H1 (cell line): ENCODE results near the gene L3MBTL4. TPM values are rescaled to one million over a fixed set of nuclear protein-coding genes. Genes with fewer than 3 reads are reported as not detected.

ENCODE experiments used
- CTCF ChIA-PET: fragments of 300-600 bp; sonication (Branson Sonifier 250); formaldehyde crosslinking; loops from one replicate; lab custom pipeline; 2021; ENCODE audit not compliant: partially characterized antibody; lab: Charles Lee
- POLR2A ChIA-PET: fragments of 300-600 bp; sonication (Branson Sonifier 250); formaldehyde crosslinking; loops from one replicate; lab custom pipeline; 2021; ENCODE audit warnings: inconsistent platforms; ENCODE audit not compliant: partially characterized antibody; lab: Charles Lee
- DNase-seq, 2 experiments: peaks; one replicate each; pipeline versions ENCODE4 v3.0.0 to v3.0.0-alpha.2; 2010 to 2022; ENCODE audit warnings: low spot score in 2 of 2, low read depth in 1 of 2, mixed read lengths in 1 of 2
- FAIRE-seq: peaks from 2 replicates; lab custom pipeline; 2011; peaks lifted over from hg19 to GRCh38; lab: Jason Lieb, UNC
- H2AFZ ChIP-seq: 2 replicates; pipeline ENCODE4 v1.8.1; 2012; ENCODE audit warnings: low read length, inconsistent platforms
- H2AK5ac ChIP-seq: 2 replicates; pipeline ENCODE4 v1.6.1; 2013; ENCODE audit warnings: low read depth, low read length
- H2BK120ac ChIP-seq: replicated peaks from 2 replicates; pipeline ENCODE3; 2013; ENCODE audit warnings: low read depth, low read length, inconsistent platforms
- H2BK12ac ChIP-seq: 2 replicates; pipeline ENCODE4 v1.6.1; 2013; ENCODE audit warnings: low read depth, low read length
- H2BK15ac ChIP-seq: 2 replicates; pipeline ENCODE4 v1.6.1; 2013; ENCODE audit warnings: low read length
- H2BK20ac ChIP-seq: 2 replicates; pipeline ENCODE4 v1.6.1; 2013; ENCODE audit warnings: low read length
- H2BK5ac ChIP-seq: 2 replicates; pipeline ENCODE4 v1.6.1; 2013; ENCODE audit warnings: low read depth, low read length
- H3K14ac ChIP-seq: 2 replicates; pipeline ENCODE4 v1.6.1; 2013; ENCODE audit warnings: inconsistent platforms; ENCODE audit not compliant: insufficient read length
- H3K18ac ChIP-seq: 2 replicates; pipeline ENCODE4 v1.6.1; 2013; ENCODE audit warnings: low read length; ENCODE audit errors: extremely low read depth
- H3K23ac ChIP-seq: 2 replicates; pipeline ENCODE4 v1.6.1; 2013; ENCODE audit warnings: inconsistent platforms; ENCODE audit not compliant: insufficient read length
- H3K23me2 ChIP-seq: 2 replicates; pipeline ENCODE4 v1.6.1; 2013; ENCODE audit warnings: low read depth, low read length
- H3K27ac ChIP-seq: 2 replicates; pipeline ENCODE4 v1.6.1; 2011; ENCODE audit warnings: low read depth, low read length, inconsistent platforms
- H3K27me3 ChIP-seq, 4 experiments: replicated peaks in 1 of 4; 1 replicate in 1 of 4; 2 replicates in 3 of 4; pipeline versions ENCODE4 v1.6.1 to v1.8.1; 2011 to 2013; ENCODE audit warnings: low read length in 3 of 4, mild to moderate bottlenecking in 3 of 4, inconsistent platforms in 2 of 4, mixed read lengths in 2 of 4, moderate library complexity in 1 of 4; ENCODE audit not compliant: control insufficient read depth in 3 of 4, insufficient read depth in 3 of 4; ENCODE audit errors: extremely low read depth in 1 of 4
- H3K36me3 ChIP-seq, 4 experiments: 2 replicates each; pipeline versions ENCODE4 v1.6.1 to v1.8.1; 2011 to 2013; ENCODE audit warnings: mild to moderate bottlenecking in 4 of 4, low read length in 3 of 4, moderate library complexity in 2 of 4, control low read depth in 1 of 4, inconsistent platforms in 1 of 4; ENCODE audit not compliant: insufficient read depth in 4 of 4, control insufficient read depth in 2 of 4
- H3K4ac ChIP-seq: replicated peaks from 2 replicates; pipeline ENCODE3; 2013; ENCODE audit warnings: low read length, low read depth, mixed read lengths, inconsistent platforms; ENCODE audit not compliant: insufficient read length
- H3K4me1 ChIP-seq, 4 experiments: replicated peaks in 1 of 4; 1 replicate in 1 of 4; 2 replicates in 3 of 4; pipeline versions ENCODE4 v1.6.1 to v1.8.1; 2011 to 2013; ENCODE audit warnings: low read length in 3 of 4, inconsistent platforms in 2 of 4, mixed read lengths in 1 of 4; ENCODE audit not compliant: insufficient read depth in 4 of 4, control insufficient read depth in 3 of 4
- H3K4me2 ChIP-seq, 2 experiments: 2 replicates each; pipeline versions ENCODE4 v1.6.1 to v1.8.1; 2011 to 2013; ENCODE audit warnings: low read depth in 2 of 2, low read length in 2 of 2, control low read depth in 1 of 2, inconsistent platforms in 1 of 2, mild to moderate bottlenecking in 1 of 2; ENCODE audit not compliant: insufficient read depth in 1 of 2
- H3K4me3 ChIP-seq, 4 experiments: fragments of 200-600, 300-600 bp in 1 of 4; sonication (generic), shearing (Covaris generic), sonication (Bioruptor Twin) in 1 of 4; 2 replicates each; pipeline versions ENCODE4 v1.5.1 to v1.8.1; 2011 to 2016; ENCODE audit warnings: low read length in 4 of 4, low read depth in 3 of 4, control low read depth in 2 of 4, inconsistent platforms in 2 of 4, mild to moderate bottlenecking in 2 of 4, mixed read lengths in 1 of 4, moderate library complexity in 1 of 4; ENCODE audit not compliant: insufficient read depth in 2 of 4; ENCODE audit errors: extremely low read depth in 1 of 4
- H3K56ac ChIP-seq: replicated peaks from 2 replicates; pipeline ENCODE3; 2013; ENCODE audit warnings: low read depth, mild to moderate bottlenecking, mixed read lengths, low read length, inconsistent platforms; ENCODE audit not compliant: insufficient read length
- H3K79me1 ChIP-seq: 2 replicates; pipeline ENCODE4 v1.6.1; 2013; ENCODE audit warnings: low read depth, low read length, control low read depth
- H3K79me2 ChIP-seq, 2 experiments: 2 replicates each; pipeline versions ENCODE4 v1.6.1 to v1.8.1; 2012 to 2013; ENCODE audit warnings: low read length in 2 of 2, mild to moderate bottlenecking in 2 of 2, inconsistent platforms in 1 of 2; ENCODE audit not compliant: insufficient read depth in 2 of 2, control insufficient read depth in 1 of 2
- H3K9ac ChIP-seq, 4 experiments: replicated peaks in 1 of 4; 1 replicate in 1 of 4; 2 replicates in 3 of 4; pipeline versions ENCODE4 v1.6.1 to v1.8.1; 2011 to 2013; ENCODE audit warnings: low read depth in 3 of 4, low read length in 3 of 4, control low read depth in 2 of 4, mild to moderate bottlenecking in 2 of 4, moderate library complexity in 2 of 4, inconsistent platforms in 1 of 4; ENCODE audit errors: extremely low read depth in 1 of 4
- H3K9me3 ChIP-seq, 2 experiments: 2 replicates each; pipeline versions ENCODE4 v1.6.1 to v1.8.1; 2012 to 2013; ENCODE audit warnings: mild to moderate bottlenecking in 2 of 2, moderate library complexity in 2 of 2, control low read depth in 1 of 2, inconsistent platforms in 1 of 2, low read depth in 1 of 2, low read length in 1 of 2, mixed read lengths in 1 of 2; ENCODE audit not compliant: insufficient read depth in 2 of 2
- H4K20me1 ChIP-seq, 2 experiments: replicated peaks in 1 of 2; 2 replicates each; pipeline versions ENCODE3 to v1.8.1; 2011 to 2013; ENCODE audit warnings: inconsistent platforms in 2 of 2, low read length in 2 of 2, mild to moderate bottlenecking in 1 of 2; ENCODE audit not compliant: insufficient read depth in 2 of 2, control insufficient read depth in 1 of 2
- H4K5ac ChIP-seq: 2 replicates; pipeline ENCODE4 v1.6.1; 2013; ENCODE audit warnings: low read length, low read depth, mixed read lengths, inconsistent platforms; ENCODE audit not compliant: insufficient read length
- H4K8ac ChIP-seq: 2 replicates; pipeline ENCODE4 v1.8.0; 2013; ENCODE audit warnings: mild to moderate bottlenecking, moderate library complexity, low read length, inconsistent platforms; ENCODE audit not compliant: insufficient read depth; ENCODE audit errors: extremely low read depth
- H4K91ac ChIP-seq: replicated peaks from 2 replicates; pipeline ENCODE3; 2013; ENCODE audit warnings: low read length, mixed read lengths, inconsistent platforms; ENCODE audit not compliant: insufficient read length
- BRCA1 ChIP-seq: IDR thresholded peaks from 2 replicates; pipeline ENCODE4 v1.6.1; 2012; ENCODE audit warnings: low read depth, low read length, improper control_type of control experiment
- CBX8 ChIP-seq: fragments of 300-800, 300-1000 bp; sonication (generic); IDR thresholded peaks from 2 replicates; pipeline ENCODE4 v1.7.1; 2016; ENCODE audit warnings: low read depth, low read length, borderline replicate concordance
- CHD1 ChIP-seq: IDR thresholded peaks from 2 replicates; pipeline ENCODE4 v1.6.1; 2012; ENCODE audit warnings: low read depth, low read length, improper control_type of control experiment
- CTBP2 ChIP-seq: IDR thresholded peaks from 2 replicates; pipeline ENCODE4 v1.7.0; 2011; ENCODE audit warnings: borderline replicate concordance, mild to moderate bottlenecking, moderate library complexity, mixed read lengths, low read length; ENCODE audit not compliant: insufficient read depth, insufficient read length
- KDM1A ChIP-seq: fragments of 200-600, 300-600 bp; sonication (generic); IDR thresholded peaks from 2 replicates; pipeline ENCODE4 v1.7.1; 2016; ENCODE audit warnings: mild to moderate bottlenecking, low read length, borderline replicate concordance
- KDM5A ChIP-seq: fragments of 200-600 bp; IDR thresholded peaks from 2 replicates; pipeline ENCODE4 v1.7.1; 2012; ENCODE audit warnings: mild to moderate bottlenecking, low read length, inconsistent platforms, mixed read lengths
- NANOG ChIP-seq: IDR thresholded peaks from 2 replicates; pipeline ENCODE4 v1.6.1; 2011; ENCODE audit warnings: low read length, low read depth, mild to moderate bottlenecking, inconsistent platforms; ENCODE audit not compliant: insufficient read depth, poor library complexity, severe bottlenecking
- POLR2AphosphoS5 ChIP-seq: IDR thresholded peaks from 2 replicates; pipeline ENCODE4 v1.6.1; 2011; ENCODE audit warnings: low read depth, low read length
- RXRA ChIP-seq: IDR thresholded peaks from 2 replicates; pipeline ENCODE4 v1.6.1; 2011; ENCODE audit warnings: low read depth, mild to moderate bottlenecking, low read length, moderate library complexity; ENCODE audit not compliant: insufficient read depth
- SIRT6 ChIP-seq: IDR thresholded peaks from one replicate; pipeline ENCODE4 v1.7.1; 2012; ENCODE audit warnings: low read length, inconsistent platforms
- SP1 ChIP-seq: IDR thresholded peaks from 2 replicates; pipeline ENCODE4 v1.6.1; 2011; ENCODE audit warnings: low read depth, low read length
- TAF1 ChIP-seq: IDR thresholded peaks from 2 replicates; pipeline ENCODE4 v1.6.1; 2011; ENCODE audit warnings: mild to moderate bottlenecking, low read depth, low read length
- TAF7 ChIP-seq: optimal IDR thresholded peaks from 2 replicates; pipeline ENCODE3; 2011; ENCODE audit warnings: low read depth, mild to moderate bottlenecking, inconsistent platforms, low read length, moderate library complexity, borderline replicate concordance
- TEAD4 ChIP-seq: IDR thresholded peaks from 2 replicates; pipeline ENCODE4 v1.6.1; 2012; ENCODE audit warnings: low read depth, low read length, inconsistent platforms, mixed read lengths
- WGBS, 2 experiments: shearing (Covaris generic) in 1 of 2; methylation state at CpG; one replicate each; pipeline versions ENCODE4 v1.1.6 to v1.1.7; 2013 to 2015; ENCODE audit warnings: low lambda C conversion rate in 2 of 2, mixed read lengths in 2 of 2, inconsistent platforms in 1 of 2, low coverage in 1 of 2, missing lambda C conversion rate in 1 of 2; ENCODE audit not compliant: insufficient replicate concordance in 2 of 2, insufficient coverage in 1 of 2, insufficient read length in 1 of 2; ENCODE audit errors: extremely low coverage in 1 of 2, missing lambda C conversion rate in 1 of 2; 5-methylcytosine and 5-hydroxymethylcytosine counted together
- polyA plus RNA-seq, 7 experiments: library from polyadenylated mRNA; depleted of rRNA in 3 of 7; stranded (reverse) in 5 of 7; unstranded in 2 of 7; fragments of >200 nt in 5 of 7; fragments of 200-250 nt in 2 of 7; gene quantifications; 1 replicate in 5 of 7; 2 replicates in 1 of 7; 4 replicates in 1 of 7; pipeline versions ENCODE4 v1.2.1 to v1.2.3, GENCODE V29; 2011 to 2013; ENCODE audit warnings: missing spikeins in 2 of 7, mixed read lengths in 2 of 7
- total RNA-seq: library from RNA; stranded (reverse); fragmentation: NEBNext Ultra II Directional; extraction: Animal tissue kit (Norgen Biotek cat#: 25700); gene quantifications from 2 replicates; pipeline ENCODE4 v1.2.1, GENCODE V29; 2021
- TF ChIP-seq, protein P1 (sequence below): IDR thresholded peaks from 2 replicates; pipeline ENCODE4 v1.6.1; 2012; ENCODE audit warnings: inconsistent platforms

Gene L3MBTL4
- total and polyA plus RNA-seq, 2 of the 8 experiments (the other 6 are each of a cell fraction or from before 2014, with no cell fraction given): 1.0 to 2.1 TPM

DNA sequence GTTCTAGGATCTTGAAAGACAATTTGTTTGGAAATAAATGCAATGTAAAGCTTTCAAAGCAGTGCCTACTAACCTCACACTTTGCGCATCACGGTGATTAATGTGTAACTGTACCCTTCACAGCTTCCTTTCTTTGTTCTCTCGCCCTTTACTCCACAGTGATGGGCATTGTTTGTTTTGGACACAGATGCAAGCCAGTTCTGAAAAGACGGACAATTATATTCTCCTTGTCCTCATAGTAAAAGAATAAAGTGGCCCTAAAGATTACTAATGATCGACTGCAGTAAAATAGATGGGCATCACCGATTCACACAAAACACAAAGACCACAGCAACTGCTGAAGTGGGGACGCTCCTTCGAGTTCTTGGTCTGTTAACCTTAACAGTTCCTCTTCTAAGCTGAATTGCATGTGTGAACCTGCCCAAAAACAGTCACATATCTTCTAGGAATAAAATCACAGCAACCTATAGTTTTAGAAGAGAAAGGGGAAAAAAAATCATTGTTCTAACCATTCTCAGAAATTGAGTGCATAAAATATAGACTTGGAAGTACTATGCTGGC is 7.7 kb downstream of the L3MBTL4 start:
- Histone ChIP-seq H3K27me3 (no peaks in the 10 kb centered on the region), H4K5ac (no peak overlapping the region), H2BK15ac (no peak overlapping the region), H3K36me3 (no peaks in the 10 kb centered on the region), H2BK5ac (no peak overlapping the region), H3K9ac (no peak overlapping the region), H2BK20ac (no peak overlapping the region), H3K4me1 (peaks cover 0 to 6% (median 0%) of the 10 kb centered on the region in 4 experiments; a peak in 2 of 7 replicates), H2BK120ac (no peak overlapping the region), H3K23ac (no peak overlapping the region), H3K14ac (no peak overlapping the region), H3K79me1 (no peaks in the 10 kb centered on the region), H3K79me2 (no peaks in the 10 kb centered on the region), H3K23me2 (no peaks in the 10 kb centered on the region), H2AK5ac (no peak overlapping the region), H4K8ac (no peak overlapping the region), H3K27ac (no peak overlapping the region), H2BK12ac (no peak overlapping the region), H3K56ac (no peak overlapping the region), H3K4me2 (no peak overlapping the region), H4K91ac (no peak overlapping the region), H4K20me1 (no peaks in the 10 kb centered on the region), H3K4me3 (no peak overlapping the region), H3K9me3 (no peaks in the 10 kb centered on the region), H3K18ac (no peak overlapping the region), H2AFZ (no peak overlapping the region), H3K4ac (no peak overlapping the region)
- DNase-seq (no peak), FAIRE-seq (no peak)
- POLR2A ChIA-PET: no interaction called here
- CTCF ChIA-PET: interaction anchor here (1.2 to 1.3 kb wide), 2 partner anchors 479 to 514 kb away, joined by 3 to 4 read pairs; no protein-coding TSS in a partner anchor
- 89% methylated on average over 8 of the region's 8 CpGs; no CpG with 5 or more reads in 1 of the 2 experiments for WGBS, 2 experiments
- TF ChIP-seq RXRA (no peak), KDM1A (no peak), POLR2AphosphoS5 (no peak), SP1 (no peak), SIRT6 (no peak), CBX8 (no peak), BRCA1 (no peak), KDM5A (no peak), TAF7 (no peak), CTBP2 (no peak), TAF1 (no peak), CHD1 (no peak), TEAD4 (no peak), NANOG (no peak)
- TF ChIP-seq, protein P1, sequence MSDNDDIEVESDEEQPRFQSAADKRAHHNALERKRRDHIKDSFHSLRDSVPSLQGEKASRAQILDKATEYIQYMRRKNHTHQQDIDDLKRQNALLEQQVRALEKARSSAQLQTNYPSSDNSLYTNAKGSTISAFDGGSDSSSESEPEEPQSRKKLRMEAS: no peak
